Measurements from ENCODE around the gene ZNF462. TPM values are rescaled to one million over a fixed set of nuclear protein-coding genes. Genes with fewer than 3 reads are reported as not detected.

The ZNF462 gene
- total RNA-seq, 1 experiment from 2014 or later = 164 TPM

- Histone ChIP-seq H2BK120ac (ENCODE audit: low read depth, low read length, poor library complexity, severe bottlenecking) (no peak overlapping the region), H3K56ac (ENCODE audit: insufficient read length, low read depth, low read length) (no peak overlapping the region), H3K9me3 (ENCODE audit: control insufficient read depth, low read depth, low read length) (no peaks in the 10 kb centered on the region), H2BK5ac (ENCODE audit: insufficient read length, low read length) (no peak overlapping the region), H4K20me1 (ENCODE audit: control insufficient read depth, insufficient read depth, insufficient read length) (no peaks in the 10 kb centered on the region), H3K79me2 (ENCODE audit: insufficient read depth, low read length) (no peaks in the 10 kb centered on the region), H3K79me1 (ENCODE audit: insufficient read depth, low read depth, low read length, poor library complexity, severe bottlenecking) (no peaks in the 10 kb centered on the region), H2BK15ac (ENCODE audit: low read depth, low read length) (no peak overlapping the region), H4K8ac (replicated peaks; ENCODE audit: insufficient read length, low read depth, low read length) (no peak overlapping the region), H4K5ac (ENCODE audit: insufficient read length, low read depth, low read length) (no peak overlapping the region), H2AFZ (ENCODE audit: low read length) (no peak overlapping the region), H3K9ac (ENCODE audit: extremely low read depth, insufficient read length, low read length) (no peak overlapping the region), H3K4me2 (ENCODE audit: insufficient read depth, insufficient read length, low read length) (no peak overlapping the region), H3K14ac (ENCODE audit: insufficient read depth, low read length) (no peak overlapping the region), H3K23me2 (ENCODE audit: insufficient read length, low read depth, low read length, poor library complexity, severe bottlenecking) (no peaks in the 10 kb centered on the region), H3T11ph (ENCODE audit: low read length) (no peak overlapping the region), H3K23ac (ENCODE audit: insufficient read length, low read depth, low read length) (no peak overlapping the region), H2BK20ac (ENCODE audit: low read depth, low read length, poor library complexity, severe bottlenecking) (no peak overlapping the region), H3K27ac (ENCODE audit: insufficient read length, low read depth, low read length) (no peak overlapping the region), H3K4me1 (ENCODE audit: insufficient read depth, low read length) (peaks cover 14% of the 10 kb centered on the region; the same call in 1 of the 2 replicates), H4K91ac (ENCODE audit: insufficient read length, low read depth, low read length) (no peak overlapping the region), H3K27me3 (ENCODE audit: insufficient read depth, low read length) (no peaks in the 10 kb centered on the region), H2BK12ac (ENCODE audit: insufficient read length, low read depth, low read length) (no peak overlapping the region), H2AK5ac (ENCODE audit: insufficient read length, low read length) (no peak overlapping the region), H3K4ac (ENCODE audit: low read depth, low read length) (no peak overlapping the region), H3K18ac (ENCODE audit: insufficient read length, low read depth, low read length) (no peak overlapping the region)
- Mint-ChIP-seq H3K27ac (no peak overlapping the region), H3K4me1 (peaks cover 29% of the 10 kb centered on the region in 2 experiments), H3K36me3 (ENCODE audit: insufficient read depth in 1 of 3, low read depth in 3 of 3) (no peaks in the 10 kb centered on the region), H3K4me3 (no peak overlapping the region), H3K9me3 (peaks cover 0 to 2% of the 10 kb centered on the region in 2 experiments; a peak in 2 of 5 replicates), H3K27me3 (ENCODE audit: low read depth) (no peaks in the 10 kb centered on the region)
- WGBS (ENCODE audit: extremely low coverage, insufficient read length, low lambda C conversion rate) = no CpG with 5 or more reads among the region's 2 CpGs
- TF ChIP-seq CTCF (conservative IDR thresholded peaks at IDR 0.05) = no peak
- DNase-seq = no peak
Observed at GRCh38 chr9:107054146-107054545, 191.2 kb downstream of the ZNF462 start.
